Measurements from ENCODE around the gene CPVL. TPM values are rescaled to one million over a fixed set of nuclear protein-coding genes. Genes with fewer than 3 reads are reported as not detected.

The CPVL gene
- total and polyA plus RNA-seq, 2 of the 8 experiments (the other 6 are each of a cell fraction or from before 2014, with no cell fraction given): 40.0 to 55.0 TPM

- Histone ChIP-seq H3K9ac (replicated peaks in 1 of 4; ENCODE audit: extremely low read depth in 1 of 4, low read depth in 3 of 4, low read length in 3 of 4) (no peak overlapping the region), H3K23me2 (ENCODE audit: low read depth, low read length) (no peaks in the 10 kb centered on the region), H3K79me1 (ENCODE audit: low read depth, low read length) (no peaks in the 10 kb centered on the region), H3K9me3 (ENCODE audit: insufficient read depth in 2 of 2, low read depth in 1 of 2, low read length in 1 of 2) (no peaks in the 10 kb centered on the region; a peak in 1 of 4 replicates), H3K79me2 (ENCODE audit: control insufficient read depth in 1 of 2, insufficient read depth in 2 of 2, low read length in 2 of 2) (no peaks in the 10 kb centered on the region), H2BK12ac (ENCODE audit: low read depth, low read length) (no peak overlapping the region), H3K27me3 (replicated peaks in 1 of 4; ENCODE audit: control insufficient read depth in 3 of 4, extremely low read depth in 1 of 4, insufficient read depth in 3 of 4, low read length in 3 of 4) (no peaks in the 10 kb centered on the region), H3K4me1 (replicated peaks in 1 of 4; ENCODE audit: control insufficient read depth in 3 of 4, insufficient read depth in 4 of 4, low read length in 3 of 4) (no peaks in the 10 kb centered on the region), H4K5ac (ENCODE audit: insufficient read length, low read depth, low read length) (no peak overlapping the region), H3K4me3 (ENCODE audit: extremely low read depth in 1 of 4, insufficient read depth in 2 of 4, low read depth in 3 of 4, low read length in 4 of 4) (no peak overlapping the region), H3K4ac (replicated peaks; ENCODE audit: insufficient read length, low read depth, low read length) (no peak overlapping the region), H4K91ac (replicated peaks; ENCODE audit: insufficient read length, low read length) (no peak overlapping the region), H3K36me3 (ENCODE audit: control insufficient read depth in 2 of 4, insufficient read depth in 4 of 4, low read length in 3 of 4) (no peaks in the 10 kb centered on the region), H4K8ac (ENCODE audit: extremely low read depth, insufficient read depth, low read length) (no peak overlapping the region), H2BK120ac (replicated peaks; ENCODE audit: low read depth, low read length) (no peak overlapping the region), H3K18ac (ENCODE audit: extremely low read depth, low read length) (no peak overlapping the region), H2BK20ac (ENCODE audit: low read length) (no peak overlapping the region), H3K56ac (replicated peaks; ENCODE audit: insufficient read length, low read depth, low read length) (no peak overlapping the region), H2AK5ac (ENCODE audit: low read depth, low read length) (no peak overlapping the region), H3K23ac (ENCODE audit: insufficient read length) (no peak overlapping the region), H4K20me1 (replicated peaks in 1 of 2; ENCODE audit: control insufficient read depth in 1 of 2, insufficient read depth in 2 of 2, low read length in 2 of 2) (no peaks in the 10 kb centered on the region), H3K4me2 (ENCODE audit: insufficient read depth in 1 of 2, low read depth in 2 of 2, low read length in 2 of 2) (no peak overlapping the region), H3K27ac (ENCODE audit: low read depth, low read length) (no peak overlapping the region), H3K14ac (ENCODE audit: insufficient read length) (no peak overlapping the region), H2BK15ac (ENCODE audit: low read length) (no peak overlapping the region), H2AFZ (ENCODE audit: low read length) (no peak overlapping the region), H2BK5ac (ENCODE audit: low read depth, low read length) (no peak overlapping the region)
- no peak for TF ChIP-seq CEBPB (IDR thresholded peaks at IDR 0.05; ENCODE audit: low read depth, low read length)
- TF ChIP-seq CBX8 (IDR thresholded peaks at IDR 0.05; ENCODE audit: borderline replicate concordance, low read depth, low read length): no peak
- TF ChIP-seq SUZ12 (IDR thresholded peaks at IDR 0.05; ENCODE audit: low read length): no peak
- no peak for TF ChIP-seq CHD2 (IDR thresholded peaks at IDR 0.05; ENCODE audit: low read length)
- no peak for TF ChIP-seq RXRA (IDR thresholded peaks at IDR 0.05; ENCODE audit: insufficient read depth, low read depth, low read length)
- no peak for TF ChIP-seq KDM4A (IDR thresholded peaks at IDR 0.05; ENCODE audit: low read depth, low read length, severe bottlenecking)
- TF ChIP-seq JUN (IDR thresholded peaks at IDR 0.05; ENCODE audit: low read depth, low read length): no peak
- TF ChIP-seq SIX5 (IDR thresholded peaks at IDR 0.05; ENCODE audit: low read depth, low read length): no peak
- no peak for TF ChIP-seq CHD1 (IDR thresholded peaks at IDR 0.05; ENCODE audit: low read depth, low read length)
- TF ChIP-seq TAF1 (IDR thresholded peaks at IDR 0.05; ENCODE audit: low read depth, low read length): no peak
- no peak for TF ChIP-seq PHF8 (conservative IDR thresholded peaks at IDR 0.05; ENCODE audit: low read depth, low read length)
- no peak for TF ChIP-seq BRCA1 (IDR thresholded peaks at IDR 0.05; ENCODE audit: low read depth, low read length)
- ChIA-PET POLR2A (ENCODE audit: partially characterized antibody) (no interaction called here), CTCF (ENCODE audit: partially characterized antibody) (no interaction called here)
- FAIRE-seq (no peak), DNase-seq (ENCODE audit: low read depth in 1 of 2, low spot score in 2 of 2) (no peak)
Measured at GRCh38 chr7:29053105-29053872, 93.0 kb downstream of the CPVL start.

Measured in H1 (cell line).